GM19193 (cell line): ENCODE data around the gene TCAP.

ENCODE experiments used
- POLR2A ChIP-seq: IDR thresholded peaks from 4 replicates; pipeline ENCODE4 v1.6.1; 2011; ENCODE audit not compliant: insufficient read depth, insufficient read length; ENCODE audit errors: extremely low read depth

Gene TCAP

DNA sequence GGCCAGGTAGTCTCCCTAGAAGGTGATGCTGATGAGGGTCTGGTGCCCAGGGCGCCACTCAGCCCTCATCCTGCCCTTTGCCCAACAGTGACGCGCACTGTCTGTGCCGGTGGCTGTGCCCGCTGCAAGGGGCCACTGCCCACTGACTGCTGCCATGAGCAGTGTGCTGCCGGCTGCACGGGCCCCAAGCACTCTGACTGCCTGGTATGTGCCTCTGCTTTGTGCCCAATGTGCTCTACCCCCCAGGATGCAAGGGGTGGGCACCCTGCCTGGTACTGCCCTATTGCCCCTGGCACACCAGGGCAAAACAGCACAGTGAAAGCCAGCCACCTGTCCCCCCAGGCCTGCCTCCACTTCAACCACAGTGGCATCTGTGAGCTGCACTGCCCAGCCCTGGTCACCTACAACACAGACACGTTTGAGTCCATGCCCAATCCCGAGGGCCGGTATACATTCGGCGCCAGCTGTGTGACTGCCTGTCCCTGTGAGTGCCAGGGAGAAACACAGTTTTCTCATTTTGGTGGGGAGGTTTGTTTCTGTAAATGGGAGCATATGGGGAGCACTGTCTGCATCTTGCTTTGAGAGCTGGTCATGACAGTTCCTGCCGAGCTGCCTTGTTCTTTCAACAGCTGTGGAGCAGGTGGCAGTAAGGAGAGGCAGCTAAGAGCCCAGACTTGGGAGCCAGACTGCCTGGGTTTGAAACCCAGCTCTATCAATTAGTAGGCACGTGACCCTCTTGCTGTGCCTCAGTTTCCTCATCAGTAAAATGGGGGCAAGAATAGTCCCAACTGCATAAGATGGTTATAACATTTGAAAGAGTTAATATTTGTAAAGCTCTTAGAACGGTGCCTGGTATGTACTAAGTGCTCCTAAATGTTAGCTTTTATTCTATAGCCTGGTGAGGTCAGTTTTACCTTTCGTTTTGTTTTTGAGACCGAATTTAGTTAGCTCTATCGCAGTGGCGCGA, 45.1 kb downstream of the TCAP start:
- TF ChIP-seq POLR2A, result no peak

DNA sequence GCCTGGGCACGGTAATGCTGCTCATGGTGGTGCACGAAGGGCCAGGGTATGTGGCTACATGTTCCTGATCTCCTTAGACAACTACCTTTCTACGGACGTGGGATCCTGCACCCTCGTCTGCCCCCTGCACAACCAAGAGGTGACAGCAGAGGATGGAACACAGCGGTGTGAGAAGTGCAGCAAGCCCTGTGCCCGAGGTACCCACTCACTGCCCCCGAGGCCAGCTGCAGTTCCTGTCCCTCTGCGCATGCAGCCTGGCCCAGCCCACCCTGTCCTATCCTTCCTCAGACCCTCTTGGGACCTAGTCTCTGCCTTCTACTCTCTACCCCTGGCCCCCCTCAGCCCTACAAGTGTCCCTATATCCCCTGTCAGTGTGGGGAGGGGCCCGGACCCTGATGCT, 46.7 kb downstream of the TCAP start:
- no peak for TF ChIP-seq POLR2A

DNA sequence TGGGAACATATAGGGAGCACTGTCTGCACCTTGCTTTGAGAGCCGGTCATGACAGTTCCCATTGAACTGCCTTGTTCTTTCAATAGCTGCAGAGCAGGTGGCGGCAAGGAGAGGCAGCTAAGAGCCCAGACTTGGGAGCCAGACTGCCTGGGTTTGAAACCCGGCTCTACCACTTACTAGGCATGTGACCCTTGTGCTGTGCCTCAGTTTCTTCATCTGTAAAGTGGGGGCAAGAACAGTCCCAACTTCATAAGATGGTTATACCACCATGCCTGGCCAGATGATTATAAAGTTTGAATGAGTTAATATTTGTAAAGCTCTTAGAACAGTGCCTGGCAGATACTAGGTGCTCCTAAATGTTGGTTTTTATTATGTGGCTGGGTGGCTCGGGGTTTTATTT, 49.1 kb downstream of the TCAP start:
- TF ChIP-seq POLR2A, result no peak

DNA sequence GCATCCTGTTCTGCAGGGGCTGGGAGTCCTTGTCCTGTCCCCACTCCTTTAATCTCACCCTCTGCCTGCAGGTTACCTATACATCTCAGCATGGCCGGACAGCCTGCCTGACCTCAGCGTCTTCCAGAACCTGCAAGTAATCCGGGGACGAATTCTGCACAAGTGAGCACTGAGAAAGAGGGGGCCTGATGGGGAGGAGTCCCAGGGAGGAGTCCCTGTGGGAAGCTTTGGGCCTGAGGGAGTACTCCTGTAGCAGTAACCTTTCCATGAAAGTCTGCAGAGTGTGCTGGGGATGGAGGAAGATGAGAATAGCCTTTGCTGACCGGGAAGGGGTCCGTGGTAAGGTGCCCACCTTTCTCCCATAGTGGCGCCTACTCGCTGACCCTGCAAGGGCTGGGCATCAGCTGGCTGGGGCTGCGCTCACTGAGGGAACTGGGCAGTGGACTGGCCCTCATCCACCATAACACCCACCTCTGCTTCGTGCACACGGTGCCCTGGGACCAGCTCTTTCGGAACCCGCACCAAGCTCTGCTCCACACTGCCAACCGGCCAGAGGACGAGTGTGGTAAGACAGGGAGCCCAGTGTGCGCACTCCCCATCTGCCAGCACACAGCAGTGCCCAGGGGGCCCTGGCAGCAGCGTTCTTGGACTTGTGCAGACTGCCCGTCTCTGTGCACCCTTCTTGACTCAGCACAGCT, 50.4 kb downstream of the TCAP start:
- no peak for TF ChIP-seq POLR2A
